H1 (cell line): ENCODE data around the gene QSOX1. TPM values are rescaled to one million over a fixed set of nuclear protein-coding genes. Genes with fewer than 3 reads are reported as not detected.

Experiments used
- CHD1 ChIP-seq: IDR thresholded peaks from 2 replicates; pipeline ENCODE4 v1.6.1; 2012; ENCODE audit warnings: low read depth, low read length, improper control_type of control experiment
- CHD7 ChIP-seq: fragments of 300-600 bp; sonication (generic); IDR thresholded peaks from 2 replicates; pipeline ENCODE4 v1.7.1; 2012; ENCODE audit warnings: low read length, moderate library complexity, mild to moderate bottlenecking, inconsistent platforms; ENCODE audit not compliant: insufficient replicate concordance
- RFX5 ChIP-seq: IDR thresholded peaks from 2 replicates; pipeline ENCODE4 v1.6.1; 2011; ENCODE audit warnings: low read depth, low read length, improper control_type of control experiment, borderline replicate concordance
- SIN3A ChIP-seq, 2 experiments: IDR thresholded peaks in 1 of 2; conservative IDR thresholded peaks in 1 of 2; 2 replicates each; pipeline ENCODE4 v1.6.1; 2011 to 2012; ENCODE audit warnings: low read length in 2 of 2, improper control_type of control experiment in 1 of 2, low read depth in 1 of 2, mild to moderate bottlenecking in 1 of 2
- TAF7 ChIP-seq: optimal IDR thresholded peaks from 2 replicates; pipeline ENCODE3; 2011; ENCODE audit warnings: low read depth, mild to moderate bottlenecking, inconsistent platforms, low read length, moderate library complexity, borderline replicate concordance
- TBP ChIP-seq: IDR thresholded peaks from 2 replicates; pipeline ENCODE4 v1.6.1; 2011; ENCODE audit warnings: low read depth, low read length, improper control_type of control experiment
- polyA plus RNA-seq, 7 experiments: library from polyadenylated mRNA; depleted of rRNA in 3 of 7; stranded (reverse) in 5 of 7; unstranded in 2 of 7; fragments of >200 nt in 5 of 7; fragments of 200-250 nt in 2 of 7; gene quantifications; 1 replicate in 5 of 7; 2 replicates in 1 of 7; 4 replicates in 1 of 7; pipeline versions ENCODE4 v1.2.1 to v1.2.3, GENCODE V29; 2011 to 2013; ENCODE audit warnings: missing spikeins in 2 of 7, mixed read lengths in 2 of 7
- total RNA-seq: library from RNA; stranded (reverse); fragmentation: NEBNext Ultra II Directional; extraction: Animal tissue kit (Norgen Biotek cat#: 25700); gene quantifications from 2 replicates; pipeline ENCODE4 v1.2.1, GENCODE V29; 2021
- TF ChIP-seq, protein P1 (sequence below): IDR thresholded peaks from 2 replicates; pipeline ENCODE4 v1.6.1; 2012; ENCODE audit warnings: low read length, inconsistent platforms

QSOX1 gene
- total and polyA plus RNA-seq, 2 of the 8 experiments (the other 6 are each of a cell fraction or from before 2014, with no cell fraction given): 97.7 to 123 TPM

GRCh38 chr1:180116964-180117763, 37.5 kb upstream of the QSOX1 start (continued):
- TF ChIP-seq RFX5 (no peak), CHD1 (no peak), CHD7 (no peak), TBP (no peak), TAF7 (no peak), SIN3A (conservative IDR thresholded peaks at IDR 0.05 in 1 of 2, IDR thresholded peaks at IDR 0.05 in 1 of 2; ENCODE audit: low read depth in 1 of 2, low read length in 2 of 2) (no peak)
- TF ChIP-seq, protein P1, sequence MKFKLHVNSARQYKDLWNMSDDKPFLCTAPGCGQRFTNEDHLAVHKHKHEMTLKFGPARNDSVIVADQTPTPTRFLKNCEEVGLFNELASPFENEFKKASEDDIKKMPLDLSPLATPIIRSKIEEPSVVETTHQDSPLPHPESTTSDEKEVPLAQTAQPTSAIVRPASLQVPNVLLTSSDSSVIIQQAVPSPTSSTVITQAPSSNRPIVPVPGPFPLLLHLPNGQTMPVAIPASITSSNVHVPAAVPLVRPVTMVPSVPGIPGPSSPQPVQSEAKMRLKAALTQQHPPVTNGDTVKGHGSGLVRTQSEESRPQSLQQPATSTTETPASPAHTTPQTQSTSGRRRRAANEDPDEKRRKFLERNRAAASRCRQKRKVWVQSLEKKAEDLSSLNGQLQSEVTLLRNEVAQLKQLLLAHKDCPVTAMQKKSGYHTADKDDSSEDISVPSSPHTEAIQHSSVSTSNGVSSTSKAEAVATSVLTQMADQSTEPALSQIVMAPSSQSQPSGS: no peak
